GM21528 (cell line): ENCODE results near the gene RBMS3.

Source experiments
- ATAC-seq: cut with Tn5 transposase; IDR thresholded peaks from one replicate; pipeline ENCODE4 v1.9.1; 2021; ENCODE audit warnings: mild to moderate bottlenecking, moderate library complexity; ENCODE audit not compliant: unreplicated experiment, low FRiP score

RBMS3 gene

GRCh38 chr3:29420106-29420505 is 139.2 kb downstream of the RBMS3 start:
- ATAC-seq = no peak

- no peak for ATAC-seq
Observed at GRCh38 chr3:29426302-29427226, 145.7 kb downstream of the RBMS3 start.

GRCh38 chr3:29427266-29428103 is 146.6 kb downstream of the RBMS3 start:
- no peak for ATAC-seq

GRCh38 chr3:29429055-29429679 is 148.3 kb downstream of the RBMS3 start:
- no peak for ATAC-seq

- no peak for ATAC-seq
Observed at GRCh38 chr3:29430558-29430971, 149.7 kb downstream of the RBMS3 start.

GRCh38 chr3:29436612-29437323 is 155.9 kb downstream of the RBMS3 start:
- ATAC-seq = no peak

- ATAC-seq = no peak
Observed at GRCh38 chr3:29438580-29438979, 157.7 kb downstream of the RBMS3 start.

GRCh38 chr3:29440413-29441305 is 159.8 kb downstream of the RBMS3 start:
- ATAC-seq = no peak

- no peak for ATAC-seq
Observed at GRCh38 chr3:29441422-29441821, 160.6 kb downstream of the RBMS3 start.

- no peak for ATAC-seq
Observed at GRCh38 chr3:29447946-29448627, 167.2 kb downstream of the RBMS3 start.

GRCh38 chr3:29451920-29452319 is 171.0 kb downstream of the RBMS3 start:
- no peak for ATAC-seq

GRCh38 chr3:29452934-29453283 is 172.0 kb downstream of the RBMS3 start:
- no peak for ATAC-seq

- no peak for ATAC-seq
Observed at GRCh38 chr3:29453284-29454001, 172.6 kb downstream of the RBMS3 start.

GRCh38 chr3:29454161-29454611 is 173.3 kb downstream of the RBMS3 start:
- ATAC-seq = no peak

GRCh38 chr3:29456901-29457300 is 176.0 kb downstream of the RBMS3 start:
- ATAC-seq = no peak

GRCh38 chr3:29463304-29463703 is 182.4 kb downstream of the RBMS3 start:
- ATAC-seq = no peak

GRCh38 chr3:29465836-29466235 is 185.0 kb downstream of the RBMS3 start:
- ATAC-seq = no peak

- ATAC-seq = no peak
Observed at GRCh38 chr3:29466442-29466841, 185.6 kb downstream of the RBMS3 start.
